Measurements from ENCODE around the gene CAPZA1.

The CAPZA1 gene

GRCh38 chr1:112702067-112702395, 82.4 kb downstream of the CAPZA1 start:
- no peak overlapping the region for H3K4me3 ChIP-seq (ENCODE audit: control insufficient read depth, low read depth, low read length)
- no peak for TF ChIP-seq CTCF (IDR thresholded peaks at IDR 0.05; ENCODE audit: control insufficient read depth, insufficient read depth, low read depth, low read length, missing control alignments)
- no peak for DNase-seq (ENCODE audit: low read depth)

GRCh38 chr1:112702420-112703261, 83.0 kb downstream of the CAPZA1 start:
- DNase-seq (ENCODE audit: low read depth), result no peak
- no peak overlapping the region for H3K4me3 ChIP-seq (ENCODE audit: control insufficient read depth, low read depth, low read length)
- TF ChIP-seq CTCF (IDR thresholded peaks at IDR 0.05; ENCODE audit: control insufficient read depth, insufficient read depth, low read depth, low read length, missing control alignments), result no peak

- no peak for DNase-seq (ENCODE audit: low read depth)
- no peak overlapping the region for H3K4me3 ChIP-seq (ENCODE audit: control insufficient read depth, low read depth, low read length)
- no peak for TF ChIP-seq CTCF (IDR thresholded peaks at IDR 0.05; ENCODE audit: control insufficient read depth, insufficient read depth, low read depth, low read length, missing control alignments)
Observed at GRCh38 chr1:112703706-112704105, 84.1 kb downstream of the CAPZA1 start.

GRCh38 chr1:112704391-112704933, 84.8 kb downstream of the CAPZA1 start:
- peak overlapping the region; percentile 97 for H3K4me3 ChIP-seq (ENCODE audit: control insufficient read depth, low read depth, low read length)
- DNase-seq (ENCODE audit: low read depth), result no peak
- no peak for TF ChIP-seq CTCF (IDR thresholded peaks at IDR 0.05; ENCODE audit: control insufficient read depth, insufficient read depth, low read depth, low read length, missing control alignments)

- H3K4me3 ChIP-seq (ENCODE audit: control insufficient read depth, low read depth, low read length), result peak overlapping the region; percentile 97
- no peak for TF ChIP-seq CTCF (IDR thresholded peaks at IDR 0.05; ENCODE audit: control insufficient read depth, insufficient read depth, low read depth, low read length, missing control alignments)
- DNase-seq (ENCODE audit: low read depth), result peak; percentile 82
Observed at GRCh38 chr1:112704934-112705627, 85.4 kb downstream of the CAPZA1 start.

- TF ChIP-seq CTCF (IDR thresholded peaks at IDR 0.05; ENCODE audit: control insufficient read depth, insufficient read depth, low read depth, low read length, missing control alignments), result no peak
- no peak for DNase-seq (ENCODE audit: low read depth)
- H3K4me3 ChIP-seq (ENCODE audit: control insufficient read depth, low read depth, low read length), result peak within 1 kb of the TSS; percentile 97
Observed at GRCh38 chr1:112706505-112707220, 87.0 kb downstream of the CAPZA1 start, which contains the start of gene RHOC. Gene RHOC (minus strand): TSS chr1:112707127. CDS start chr1:112703799, 3,328 bp downstream.
